NT2/D1 (cell line): ENCODE results near the gene ATP6V1G2.

Source experiments
- DNase-seq: peaks from one replicate; pipeline ENCODE4 v3.0.0-alpha.2; 2011; ENCODE audit warnings: low read depth, low spot score
- H3K27me3 ChIP-seq: 2 replicates; pipeline ENCODE4 v1.6.0; 2011; ENCODE audit warnings: mild to moderate bottlenecking; ENCODE audit not compliant: insufficient read length, insufficient read depth
- H3K36me3 ChIP-seq: 2 replicates; pipeline ENCODE4 v1.6.1; 2011; ENCODE audit warnings: mild to moderate bottlenecking, low read length, mixed read lengths; ENCODE audit not compliant: insufficient read depth, insufficient read length
- H3K4me1 ChIP-seq: 2 replicates; pipeline ENCODE4 v1.5.1; 2011; ENCODE audit not compliant: insufficient read depth, insufficient read length
- H3K4me3 ChIP-seq: 2 replicates; pipeline ENCODE4 v1.5.1; 2011; ENCODE audit warnings: low read depth; ENCODE audit not compliant: insufficient read length
- H3K9ac ChIP-seq: 2 replicates; pipeline ENCODE4 v1.6.0; 2011; ENCODE audit warnings: low read depth; ENCODE audit not compliant: insufficient read length
- H3K9me3 ChIP-seq: 2 replicates; pipeline ENCODE4 v1.5.1; 2011; ENCODE audit warnings: mild to moderate bottlenecking, low read length; ENCODE audit not compliant: insufficient read depth
- SUZ12 ChIP-seq: IDR thresholded peaks from 2 replicates; pipeline ENCODE4 v1.6.1; 2011; ENCODE audit not compliant: insufficient read length, insufficient read depth; ENCODE audit errors: extremely low read depth
- YY1 ChIP-seq: IDR thresholded peaks from 2 replicates; pipeline ENCODE4 v1.6.1; 2011; ENCODE audit not compliant: insufficient read length, insufficient read depth
- ZNF274 ChIP-seq: IDR thresholded peaks from 2 replicates; pipeline ENCODE4 v1.6.1; 2011; ENCODE audit warnings: mild to moderate bottlenecking, low read depth, low read length

The ATP6V1G2 gene

DNA sequence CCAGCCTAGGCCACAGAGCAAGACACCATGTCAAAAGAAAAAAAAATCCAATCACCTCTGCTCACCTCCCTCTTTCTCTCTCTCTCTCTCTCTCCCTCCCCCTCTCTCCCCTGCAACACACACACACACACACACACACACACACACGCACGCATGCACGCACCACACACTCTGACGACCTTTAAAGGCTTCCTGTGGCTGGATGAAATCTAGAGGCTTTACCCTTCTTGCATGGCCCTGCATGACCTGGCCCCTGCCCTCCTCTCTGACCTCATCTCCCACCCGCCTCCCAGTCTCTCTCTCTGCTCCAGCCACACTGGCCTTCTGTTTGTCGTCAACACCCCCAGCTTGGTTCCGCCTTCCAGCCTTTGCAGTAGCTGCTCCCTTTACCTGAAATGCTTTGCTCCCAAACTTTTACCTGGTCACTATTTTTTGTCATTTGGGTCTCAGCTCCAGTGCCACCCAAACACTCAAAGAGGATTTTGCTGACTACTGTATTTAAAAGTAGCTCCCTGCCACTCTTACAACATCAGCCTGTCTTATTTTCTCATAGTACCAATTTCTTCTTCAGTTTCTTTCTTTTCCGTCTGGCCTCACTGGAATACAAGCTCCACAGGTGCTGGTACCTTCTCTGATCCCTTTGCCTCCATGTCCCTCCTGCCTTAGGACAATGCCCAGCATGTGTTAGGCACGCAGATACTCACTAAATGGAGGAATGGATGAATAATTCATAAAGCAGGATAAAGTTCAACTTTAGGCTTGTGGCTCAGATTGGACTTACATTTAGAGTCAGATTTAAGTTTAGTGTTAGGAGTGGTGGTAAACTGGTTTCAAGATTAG is 21.3 kb upstream of the ATP6V1G2 start:
- H3K9ac ChIP-seq: no peak overlapping the region

DNA sequence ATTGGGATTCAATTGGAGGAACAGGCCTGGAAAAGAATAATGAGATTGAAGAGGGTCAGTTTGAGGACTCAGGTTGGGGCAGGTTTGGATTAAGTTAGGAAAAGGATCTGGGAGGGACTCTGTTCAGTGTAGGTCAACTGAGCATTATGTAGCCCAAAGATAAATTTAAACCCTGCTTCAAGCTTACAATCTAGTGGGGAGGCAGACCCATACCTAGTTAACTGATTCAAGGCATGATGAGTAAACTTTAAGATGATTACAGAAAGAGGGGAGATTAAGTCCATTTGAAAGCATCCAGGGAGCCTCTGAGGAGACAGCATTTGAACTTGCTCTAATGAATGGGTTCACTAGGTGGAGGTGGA is 14.3 kb upstream of the ATP6V1G2 start:
- Histone ChIP-seq H3K9me3 (no peaks in the 10 kb centered on the region), H3K4me3 (no peak overlapping the region), H3K27me3 (no peaks in the 10 kb centered on the region), H3K36me3 (peaks cover 34% of the 10 kb centered on the region), H3K4me1 (peaks cover 6% of the 10 kb centered on the region), H3K9ac (no peak overlapping the region)
- DNase-seq: no peak
- TF ChIP-seq ZNF274: no peak
- TF ChIP-seq YY1: no peak
- no peak for TF ChIP-seq SUZ12

More for the DNA sequence above, 21.3 kb upstream of the ATP6V1G2 start:
- Histone ChIP-seq H3K4me3 (no peak overlapping the region), H3K4me1 (peaks cover 7% of the 10 kb centered on the region), H3K36me3 (no peaks in the 10 kb centered on the region), H3K9me3 (no peaks in the 10 kb centered on the region), H3K27me3 (no peaks in the 10 kb centered on the region)
- TF ChIP-seq ZNF274 (no peak), YY1 (no peak), SUZ12 (no peak)
- no peak for DNase-seq

GRCh38 chr6:31559958-31560696 is 13.7 kb upstream of the ATP6V1G2 start:
- Histone ChIP-seq H3K9ac (no peak overlapping the region), H3K4me3 (no peak overlapping the region)

GRCh38 chr6:31559606-31559957 is 13.2 kb upstream of the ATP6V1G2 start:
- TF ChIP-seq ZNF274 (no peak), SUZ12 (no peak), YY1 (no peak)
- Histone ChIP-seq H3K4me1 (peaks cover 6% of the 10 kb centered on the region), H3K27me3 (no peaks in the 10 kb centered on the region), H3K4me3 (no peak overlapping the region), H3K36me3 (peaks cover 37% of the 10 kb centered on the region), H3K9ac (no peak overlapping the region), H3K9me3 (no peaks in the 10 kb centered on the region)
- no peak for DNase-seq

More at GRCh38 chr6:31559958-31560696, 13.7 kb upstream of the ATP6V1G2 start:
- Histone ChIP-seq H3K9me3 (no peaks in the 10 kb centered on the region), H3K36me3 (peaks cover 34% of the 10 kb centered on the region), H3K27me3 (no peaks in the 10 kb centered on the region), H3K4me1 (peaks cover 6% of the 10 kb centered on the region)
- TF ChIP-seq SUZ12 (no peak), ZNF274 (no peak)
- no peak for DNase-seq

- Histone ChIP-seq H3K9me3 (no peaks in the 10 kb centered on the region), H3K36me3 (peaks cover 38% of the 10 kb centered on the region), H3K9ac (no peak overlapping the region), H3K4me1 (peaks cover 6% of the 10 kb centered on the region), H3K4me3 (no peak overlapping the region), H3K27me3 (no peaks in the 10 kb centered on the region)
- no peak for DNase-seq
- TF ChIP-seq ZNF274 (no peak), YY1 (no peak)
Observed at GRCh38 chr6:31558631-31559500, 12.5 kb upstream of the ATP6V1G2 start.

DNA sequence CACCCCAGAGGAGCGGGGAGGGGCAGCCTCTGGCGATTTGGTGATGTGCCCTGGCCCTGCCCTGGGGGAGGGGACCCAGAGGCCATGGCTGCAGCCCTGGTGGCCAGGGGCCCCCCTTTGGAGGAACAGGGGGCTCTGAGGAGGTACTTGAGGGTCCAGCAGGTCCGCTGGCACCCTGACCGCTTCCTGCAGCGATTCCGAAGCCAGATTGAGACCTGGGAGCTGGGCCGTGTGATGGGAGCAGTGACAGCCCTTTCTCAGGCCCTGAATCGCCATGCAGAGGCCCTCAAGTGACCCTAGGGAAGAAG is 11.9 kb upstream of the ATP6V1G2 start:
- H3K9ac ChIP-seq: no peak overlapping the region
- H3K4me1 ChIP-seq: peaks cover 6% of the 10 kb centered on the region
- DNase-seq: no peak
- TF ChIP-seq SUZ12 (no peak), YY1 (no peak), ZNF274 (no peak)
- H3K27me3 ChIP-seq: no peaks in the 10 kb centered on the region
- no peak overlapping the region for H3K4me3 ChIP-seq
- peaks cover 38% of the 10 kb centered on the region for H3K36me3 ChIP-seq
- no peaks in the 10 kb centered on the region for H3K9me3 ChIP-seq
